Parathyroid adenoma (tissue), 2 donors: ENCODE measurements around the gene AHSG.

Experiments used
- H2AFZ ChIP-seq: fragments of 300-600 bp; sonication (generic); one replicate; pipeline ENCODE4 v1.7.0; 2017; ENCODE audit warnings: antibody characterized with exemption, mild to moderate bottlenecking
- H3K27ac ChIP-seq: fragments of 300-600 bp; sonication (generic); one replicate; pipeline ENCODE4 v1.7.0; 2017
- H3K27me3 ChIP-seq: fragments of 300-600 bp; sonication (generic); one replicate; pipeline ENCODE4 v1.7.0; 2017; ENCODE audit warnings: low read length; ENCODE audit not compliant: control insufficient read depth, insufficient read depth
- H3K36me3 ChIP-seq: fragments of 300-600 bp; sonication (generic); one replicate; pipeline ENCODE4 v1.7.0; 2017; ENCODE audit warnings: low read length; ENCODE audit not compliant: control insufficient read depth, insufficient read depth
- H3K4me1 ChIP-seq: fragments of 300-600 bp; sonication (generic); one replicate; pipeline ENCODE4 v1.7.0; 2017; ENCODE audit warnings: control low read depth
- H3K4me2 ChIP-seq: fragments of 300-600 bp; sonication (generic); one replicate; pipeline ENCODE4 v1.7.0; 2017; ENCODE audit warnings: low read length
- H3K4me3 ChIP-seq: fragments of 300-600 bp; sonication (generic); one replicate; pipeline ENCODE4 v1.7.0; 2017; ENCODE audit warnings: low read depth, low read length
- H3K79me2 ChIP-seq: fragments of 300-600 bp; sonication (generic); one replicate; pipeline ENCODE4 v1.7.0; 2017; ENCODE audit warnings: control low read depth
- H3K9ac ChIP-seq: fragments of 300-600 bp; sonication (generic); one replicate; pipeline ENCODE4 v1.7.0; 2017; ENCODE audit warnings: mild to moderate bottlenecking
- H3K9me3 ChIP-seq: fragments of 300-600 bp; sonication (generic); one replicate; pipeline ENCODE4 v1.7.0; 2017; ENCODE audit warnings: low read length; ENCODE audit not compliant: control insufficient read depth
- TF ChIP-seq, protein P1 (sequence below): fragments of 300-600 bp; sonication (generic); IDR thresholded peaks from one replicate; pipeline ENCODE4 v1.7.0; 2017; ENCODE audit warnings: antibody characterized with exemption, mild to moderate bottlenecking
- donor health status: primary hyperparathyroidism.

The AHSG gene

GRCh38 chr3:186590580-186591295 is 22.1 kb upstream of the AHSG start:
- Histone ChIP-seq H3K4me1 (no peaks in the 10 kb centered on the region), H3K4me2 (no peak overlapping the region), H3K36me3 (no peaks in the 10 kb centered on the region), H3K9me3 (no peaks in the 10 kb centered on the region), H3K9ac (no peak overlapping the region), H3K79me2 (no peaks in the 10 kb centered on the region), H2AFZ (no peak overlapping the region), H3K27me3 (no peaks in the 10 kb centered on the region), H3K27ac (no peak overlapping the region), H3K4me3 (no peak overlapping the region)
- TF ChIP-seq, protein P1, sequence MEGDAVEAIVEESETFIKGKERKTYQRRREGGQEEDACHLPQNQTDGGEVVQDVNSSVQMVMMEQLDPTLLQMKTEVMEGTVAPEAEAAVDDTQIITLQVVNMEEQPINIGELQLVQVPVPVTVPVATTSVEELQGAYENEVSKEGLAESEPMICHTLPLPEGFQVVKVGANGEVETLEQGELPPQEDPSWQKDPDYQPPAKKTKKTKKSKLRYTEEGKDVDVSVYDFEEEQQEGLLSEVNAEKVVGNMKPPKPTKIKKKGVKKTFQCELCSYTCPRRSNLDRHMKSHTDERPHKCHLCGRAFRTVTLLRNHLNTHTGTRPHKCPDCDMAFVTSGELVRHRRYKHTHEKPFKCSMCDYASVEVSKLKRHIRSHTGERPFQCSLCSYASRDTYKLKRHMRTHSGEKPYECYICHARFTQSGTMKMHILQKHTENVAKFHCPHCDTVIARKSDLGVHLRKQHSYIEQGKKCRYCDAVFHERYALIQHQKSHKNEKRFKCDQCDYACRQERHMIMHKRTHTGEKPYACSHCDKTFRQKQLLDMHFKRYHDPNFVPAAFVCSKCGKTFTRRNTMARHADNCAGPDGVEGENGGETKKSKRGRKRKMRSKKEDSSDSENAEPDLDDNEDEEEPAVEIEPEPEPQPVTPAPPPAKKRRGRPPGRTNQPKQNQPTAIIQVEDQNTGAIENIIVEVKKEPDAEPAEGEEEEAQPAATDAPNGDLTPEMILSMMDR, result no peak

DNA sequence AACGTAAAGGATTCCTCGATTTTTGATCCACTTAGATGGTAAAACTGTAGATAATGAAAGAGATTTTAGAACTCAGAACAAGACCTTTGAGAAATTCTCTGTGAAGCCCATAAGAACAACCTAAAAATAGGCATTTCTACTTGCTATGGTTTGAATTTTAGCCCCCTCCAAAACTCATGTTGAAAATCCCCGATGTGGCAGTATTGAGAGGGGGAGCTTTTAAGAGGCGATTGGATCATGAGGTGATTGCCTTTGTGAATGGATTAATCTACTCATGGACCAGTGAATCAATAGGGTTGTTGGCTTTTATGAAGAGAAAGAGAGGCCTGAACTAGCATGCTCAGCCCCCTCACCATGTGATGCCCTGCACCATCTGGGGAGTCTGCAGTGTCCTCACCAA is 20.2 kb upstream of the AHSG start:
- H3K27me3 ChIP-seq, result no peaks in the 10 kb centered on the region
- H3K79me2 ChIP-seq, result no peaks in the 10 kb centered on the region
- no peaks in the 10 kb centered on the region for H3K4me1 ChIP-seq
- H3K4me3 ChIP-seq, result no peak overlapping the region
- no peak overlapping the region for H2AFZ ChIP-seq
- TF ChIP-seq, protein P1, result no peak
- H3K4me2 ChIP-seq, result no peak overlapping the region
- H3K27ac ChIP-seq, result no peak overlapping the region
- no peak overlapping the region for H3K9ac ChIP-seq
- H3K9me3 ChIP-seq, result no peaks in the 10 kb centered on the region
- no peaks in the 10 kb centered on the region for H3K36me3 ChIP-seq

GRCh38 chr3:186593862-186594261 is 19.0 kb upstream of the AHSG start:
- H3K4me2 ChIP-seq, result no peak overlapping the region
- no peaks in the 10 kb centered on the region for H3K4me1 ChIP-seq
- no peaks in the 10 kb centered on the region for H3K79me2 ChIP-seq
- H3K27me3 ChIP-seq, result no peaks in the 10 kb centered on the region
- no peaks in the 10 kb centered on the region for H3K9me3 ChIP-seq
- TF ChIP-seq, protein P1, result no peak
- H3K36me3 ChIP-seq, result no peaks in the 10 kb centered on the region
- no peak overlapping the region for H3K4me3 ChIP-seq
- no peak overlapping the region for H3K27ac ChIP-seq
- H3K9ac ChIP-seq, result no peak overlapping the region
- no peak overlapping the region for H2AFZ ChIP-seq

- Histone ChIP-seq H3K27me3 (no peaks in the 10 kb centered on the region), H3K4me2 (no peak overlapping the region), H2AFZ (no peak overlapping the region), H3K9me3 (no peaks in the 10 kb centered on the region), H3K9ac (no peak overlapping the region), H3K27ac (no peak overlapping the region), H3K79me2 (no peaks in the 10 kb centered on the region), H3K36me3 (no peaks in the 10 kb centered on the region), H3K4me1 (no peaks in the 10 kb centered on the region), H3K4me3 (no peak overlapping the region)
- TF ChIP-seq, protein P1, result no peak
Observed at GRCh38 chr3:186594591-186595113, 18.2 kb upstream of the AHSG start.
